ENCODE measurements around the gene BPIFA2.

DNA sequence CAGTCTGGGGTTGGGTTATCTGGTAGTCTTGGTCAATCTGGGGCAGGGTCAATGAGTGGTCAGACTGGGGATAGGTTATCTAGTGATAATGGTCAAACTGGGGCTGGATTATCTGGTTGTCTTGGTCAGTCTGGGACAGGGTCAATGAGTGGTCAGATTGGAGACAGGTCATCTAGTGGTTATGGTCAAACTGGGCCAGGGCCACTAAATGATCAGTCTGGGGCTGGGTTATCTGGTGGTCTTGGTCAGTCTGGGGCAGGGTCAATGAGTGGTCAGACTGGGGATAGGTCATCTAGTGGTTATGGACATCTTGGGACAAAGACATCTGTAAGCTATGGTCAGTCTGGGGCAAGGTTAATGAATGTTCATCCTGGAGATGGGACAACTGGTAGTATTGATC lies 28.5 kb upstream of the BPIFA2 start:
- TF ChIP-seq, protein P1, sequence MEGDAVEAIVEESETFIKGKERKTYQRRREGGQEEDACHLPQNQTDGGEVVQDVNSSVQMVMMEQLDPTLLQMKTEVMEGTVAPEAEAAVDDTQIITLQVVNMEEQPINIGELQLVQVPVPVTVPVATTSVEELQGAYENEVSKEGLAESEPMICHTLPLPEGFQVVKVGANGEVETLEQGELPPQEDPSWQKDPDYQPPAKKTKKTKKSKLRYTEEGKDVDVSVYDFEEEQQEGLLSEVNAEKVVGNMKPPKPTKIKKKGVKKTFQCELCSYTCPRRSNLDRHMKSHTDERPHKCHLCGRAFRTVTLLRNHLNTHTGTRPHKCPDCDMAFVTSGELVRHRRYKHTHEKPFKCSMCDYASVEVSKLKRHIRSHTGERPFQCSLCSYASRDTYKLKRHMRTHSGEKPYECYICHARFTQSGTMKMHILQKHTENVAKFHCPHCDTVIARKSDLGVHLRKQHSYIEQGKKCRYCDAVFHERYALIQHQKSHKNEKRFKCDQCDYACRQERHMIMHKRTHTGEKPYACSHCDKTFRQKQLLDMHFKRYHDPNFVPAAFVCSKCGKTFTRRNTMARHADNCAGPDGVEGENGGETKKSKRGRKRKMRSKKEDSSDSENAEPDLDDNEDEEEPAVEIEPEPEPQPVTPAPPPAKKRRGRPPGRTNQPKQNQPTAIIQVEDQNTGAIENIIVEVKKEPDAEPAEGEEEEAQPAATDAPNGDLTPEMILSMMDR (IDR thresholded peaks at IDR 0.05), result no peak
- TF ChIP-seq POLR2AphosphoS5 (IDR thresholded peaks at IDR 0.05) (no peak), EP300 (IDR thresholded peaks at IDR 0.05) (no peak)

All from upper lobe of left lung (tissue), 4 donors.